Smooth muscle cell (in vitro differentiated cells): Measurements from ENCODE around the gene RBM48. TPM values are rescaled to one million over a fixed set of nuclear protein-coding genes. Genes with fewer than 3 reads are reported as not detected.

Experiments
- DNase-seq: peaks from one replicate; lab custom pipeline; 2025; ENCODE audit not compliant: unreplicated experiment; lab: John Stamatoyannopoulos, UW
- H2AFZ ChIP-seq: fragments of 200-600 bp; sonication (generic); 2 replicates; pipeline ENCODE4 v1.6.0; 2016; ENCODE audit warnings: antibody characterized with exemption, low read depth, mild to moderate bottlenecking
- H3F3A ChIP-seq: fragments of 200-600 bp; sonication (generic); 2 replicates; pipeline ENCODE4 v1.6.0; 2017; ENCODE audit warnings: antibody characterized with exemption, low read depth
- H3K27ac ChIP-seq: fragments of 200-600 bp; sonication (generic); 2 replicates; pipeline ENCODE4 v1.5.1; 2016; ENCODE audit warnings: low read depth, mild to moderate bottlenecking
- H3K27me3 ChIP-seq: fragments of 200-600 bp; sonication (generic); 2 replicates; pipeline ENCODE4 v1.6.1; 2016; ENCODE audit warnings: low read depth, mild to moderate bottlenecking
- H3K36me3 ChIP-seq: fragments of 200-600 bp; sonication (generic); 2 replicates; pipeline ENCODE4 v1.5.1; 2016; ENCODE audit warnings: low read depth
- H3K4me1 ChIP-seq: fragments of 200-600 bp; sonication (generic); 2 replicates; pipeline ENCODE4 v1.5.1; 2016; ENCODE audit warnings: low read depth
- H3K4me2 ChIP-seq: fragments of 200-600 bp; sonication (generic); 2 replicates; pipeline ENCODE4 v1.6.0; 2016; ENCODE audit warnings: mild to moderate bottlenecking
- H3K4me3 ChIP-seq: fragments of 200-600 bp; sonication (generic); 2 replicates; pipeline ENCODE4 v1.5.1; 2016; ENCODE audit warnings: mild to moderate bottlenecking
- H3K79me2 ChIP-seq: fragments of 200-600 bp; sonication (generic); 2 replicates; pipeline ENCODE4 v1.6.0; 2016; ENCODE audit warnings: low read depth, mild to moderate bottlenecking
- H3K9ac ChIP-seq: fragments of 200-600 bp; sonication (generic); 2 replicates; pipeline ENCODE4 v1.6.0; 2016; ENCODE audit warnings: low read depth
- H3K9me3 ChIP-seq: fragments of 200-600 bp; sonication (generic); replicated peaks from 2 replicates; pipeline ENCODE4 v1.5.1; 2016; ENCODE audit warnings: low read depth
- H4K20me1 ChIP-seq: fragments of 200-600 bp; sonication (generic); 2 replicates; pipeline ENCODE4 v1.6.0; 2016; ENCODE audit warnings: low read depth
- WGBS: methylation state at CpG from one replicate; pipeline ENCODE4 v1.1.7; 2016; ENCODE audit warnings: low lambda C conversion rate; 5-methylcytosine and 5-hydroxymethylcytosine counted together
- polyA plus RNA-seq: library from polyadenylated mRNA; unstranded; fragments of >200 nt; fragmentation: Nextera tagmentation; extraction: Ambion mirVana; gene quantifications from 2 replicates; pipeline ENCODE4 v1.2.1, GENCODE V29; 2016
- total RNA-seq: library from RNA; depleted of rRNA; stranded (reverse); fragments of >200 nt; gene quantifications from 2 replicates; pipeline ENCODE4 v1.2.3, GENCODE V29; 2014
- TF ChIP-seq, protein P1 (sequence below): fragments of 200-600 bp; sonication (generic); IDR thresholded peaks from 2 replicates; pipeline ENCODE4 v1.5.1; 2017; ENCODE audit warnings: borderline replicate concordance, mild to moderate bottlenecking, antibody characterized with exemption; ENCODE audit not compliant: insufficient read depth, poor library complexity, severe bottlenecking

Gene RBM48
- total and polyA plus RNA-seq, 2 experiments from 2014 or later = 8.6 to 12.4 TPM

- Histone ChIP-seq H3K4me3 (no peak overlapping the region), H3K79me2 (no peaks in the 10 kb centered on the region), H3K4me1 (no peaks in the 10 kb centered on the region), H3K9ac (no peak overlapping the region), H3K4me2 (no peak overlapping the region), H4K20me1 (no peaks in the 10 kb centered on the region), H3F3A (peaks cover 6% of the 10 kb centered on the region), H3K27me3 (no peaks in the 10 kb centered on the region), H3K9me3 (no peaks in the 10 kb centered on the region), H3K36me3 (peaks cover 4% of the 10 kb centered on the region), H3K27ac (no peak overlapping the region), H2AFZ (no peak overlapping the region)
- no peak for DNase-seq
- 94% methylated on average over 7 of the region's 7 CpGs for WGBS
- TF ChIP-seq, protein P1, sequence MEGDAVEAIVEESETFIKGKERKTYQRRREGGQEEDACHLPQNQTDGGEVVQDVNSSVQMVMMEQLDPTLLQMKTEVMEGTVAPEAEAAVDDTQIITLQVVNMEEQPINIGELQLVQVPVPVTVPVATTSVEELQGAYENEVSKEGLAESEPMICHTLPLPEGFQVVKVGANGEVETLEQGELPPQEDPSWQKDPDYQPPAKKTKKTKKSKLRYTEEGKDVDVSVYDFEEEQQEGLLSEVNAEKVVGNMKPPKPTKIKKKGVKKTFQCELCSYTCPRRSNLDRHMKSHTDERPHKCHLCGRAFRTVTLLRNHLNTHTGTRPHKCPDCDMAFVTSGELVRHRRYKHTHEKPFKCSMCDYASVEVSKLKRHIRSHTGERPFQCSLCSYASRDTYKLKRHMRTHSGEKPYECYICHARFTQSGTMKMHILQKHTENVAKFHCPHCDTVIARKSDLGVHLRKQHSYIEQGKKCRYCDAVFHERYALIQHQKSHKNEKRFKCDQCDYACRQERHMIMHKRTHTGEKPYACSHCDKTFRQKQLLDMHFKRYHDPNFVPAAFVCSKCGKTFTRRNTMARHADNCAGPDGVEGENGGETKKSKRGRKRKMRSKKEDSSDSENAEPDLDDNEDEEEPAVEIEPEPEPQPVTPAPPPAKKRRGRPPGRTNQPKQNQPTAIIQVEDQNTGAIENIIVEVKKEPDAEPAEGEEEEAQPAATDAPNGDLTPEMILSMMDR = no peak
Observed at GRCh38 chr7:92557808-92558362, 29.3 kb downstream of the RBM48 start.

- no peak overlapping the region for H3K9ac ChIP-seq
- no peak overlapping the region for H3K4me2 ChIP-seq
- H3K27me3 ChIP-seq = no peaks in the 10 kb centered on the region
- TF ChIP-seq, protein P1 = no peak
- H3K4me3 ChIP-seq = no peak overlapping the region
- H3K36me3 ChIP-seq = peaks cover 12% of the 10 kb centered on the region
- no peak overlapping the region for H3K27ac ChIP-seq
- H4K20me1 ChIP-seq = no peaks in the 10 kb centered on the region
- H3K9me3 ChIP-seq = no peaks in the 10 kb centered on the region
- no peak for DNase-seq
- no peak overlapping the region for H2AFZ ChIP-seq
- H3F3A ChIP-seq = peaks cover 6% of the 10 kb centered on the region
- H3K79me2 ChIP-seq = no peaks in the 10 kb centered on the region
- no peaks in the 10 kb centered on the region for H3K4me1 ChIP-seq
Observed at GRCh38 chr7:92560602-92561001, 32.0 kb downstream of the RBM48 start.

GRCh38 chr7:92563345-92563744 lies 34.8 kb downstream of the RBM48 start:
- H2AFZ ChIP-seq = no peak overlapping the region
- WGBS = 95% methylated on average over 2 of the region's 2 CpGs

GRCh38 chr7:92567460-92567859 lies 38.9 kb downstream of the RBM48 start:
- Histone ChIP-seq H3K9me3 (no peaks in the 10 kb centered on the region), H3K79me2 (peaks cover 10% of the 10 kb centered on the region), H3K4me2 (no peak overlapping the region), H3F3A (no peaks in the 10 kb centered on the region), H4K20me1 (no peaks in the 10 kb centered on the region), H3K4me1 (no peaks in the 10 kb centered on the region), H3K36me3 (peaks cover 16% of the 10 kb centered on the region), H3K27me3 (no peaks in the 10 kb centered on the region), H3K27ac (no peak overlapping the region), H2AFZ (no peak overlapping the region), H3K4me3 (no peak overlapping the region), H3K9ac (no peak overlapping the region)
- TF ChIP-seq, protein P1 = no peak
- 95% methylated on average over 6 of the region's 6 CpGs for WGBS
- DNase-seq = no peak

More at GRCh38 chr7:92563345-92563744, 34.8 kb downstream of the RBM48 start:
- H3K4me2 ChIP-seq = no peak overlapping the region
- H3K27ac ChIP-seq = no peak overlapping the region
- H3K9me3 ChIP-seq = no peaks in the 10 kb centered on the region
- H3F3A ChIP-seq = peaks cover 5% of the 10 kb centered on the region
- no peak overlapping the region for H3K9ac ChIP-seq
- no peak for DNase-seq
- H4K20me1 ChIP-seq = no peaks in the 10 kb centered on the region
- H3K4me3 ChIP-seq = no peak overlapping the region
- H3K36me3 ChIP-seq = peaks cover 16% of the 10 kb centered on the region
- no peaks in the 10 kb centered on the region for H3K27me3 ChIP-seq
- H3K79me2 ChIP-seq = no peaks in the 10 kb centered on the region
- no peaks in the 10 kb centered on the region for H3K4me1 ChIP-seq
- TF ChIP-seq, protein P1 = no peak
